Measurements from ENCODE around the gene LTBP1. TPM values are rescaled to one million over a fixed set of nuclear protein-coding genes. Genes with fewer than 3 reads are reported as not detected.

LTBP1 gene
- total RNA-seq, 4 donors from 2014 or later = 8.7 to 18.7 (median 13.0) TPM

DNA sequence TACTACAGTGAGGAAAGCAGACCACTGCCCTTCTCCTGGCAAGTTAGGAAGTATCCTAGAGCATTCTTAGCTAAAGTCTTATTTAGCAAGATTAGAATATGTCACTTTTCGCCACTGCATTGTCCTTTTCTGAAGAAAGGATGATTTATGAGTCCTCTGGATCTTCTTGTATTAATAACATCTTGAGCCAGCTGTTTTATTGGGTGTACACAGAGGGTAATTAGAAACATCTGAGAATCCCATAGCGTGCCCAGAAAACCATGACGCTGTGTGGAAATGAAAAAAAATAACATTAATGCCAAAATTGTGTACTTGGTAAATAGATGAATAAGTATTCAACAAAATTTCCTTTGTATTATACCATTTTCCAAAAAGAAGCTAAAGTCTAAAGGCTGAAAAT, 198.7 kb downstream of the LTBP1 start:
- Histone ChIP-seq H3K36me3 (no peaks in the 10 kb centered on the region), H3K9me3 (no peaks in the 10 kb centered on the region), H3K4me3 (no peak overlapping the region), H3K27ac (peak overlapping the region; percentile 6), H3K4me1 (peaks cover 8% of the 10 kb centered on the region), H3K27me3 (no peaks in the 10 kb centered on the region)
- TF ChIP-seq POLR2A (IDR thresholded peaks at IDR 0.05) = no peak
- TF ChIP-seq POLR2AphosphoS5 (IDR thresholded peaks at IDR 0.05) = peak; percentile 10 to 67 (median 60)
- DNase-seq (ENCODE audit: low spot score in 2 of 2) = no peak
- WGBS = 46% methylated on average over 3 of the region's 3 CpGs

DNA sequence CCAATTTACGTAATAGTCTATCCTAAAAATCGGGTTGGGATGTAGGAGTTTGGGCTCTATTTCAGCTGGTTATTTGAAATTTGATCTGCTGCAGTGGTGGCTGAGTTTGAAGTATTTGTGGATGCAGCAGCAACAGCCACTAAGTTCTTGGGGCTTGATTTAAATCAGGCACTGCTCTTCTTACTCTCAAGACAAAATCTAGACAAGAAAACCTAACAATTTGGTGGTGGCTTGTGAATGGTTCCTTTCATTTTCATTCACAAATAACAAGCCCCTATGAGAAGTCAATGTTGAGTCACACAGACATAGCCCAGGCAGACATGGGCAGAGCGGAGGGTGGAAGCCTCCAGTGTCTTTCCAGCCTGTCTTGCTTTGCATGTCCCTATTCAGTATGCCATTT, 199.3 kb downstream of the LTBP1 start:
- DNase-seq (ENCODE audit: low spot score in 2 of 2) = no peak
- Histone ChIP-seq H3K9me3 (no peaks in the 10 kb centered on the region), H3K27me3 (no peaks in the 10 kb centered on the region), H3K36me3 (no peaks in the 10 kb centered on the region), H3K4me3 (no peak overlapping the region), H3K4me1 (peaks cover 8% of the 10 kb centered on the region), H3K27ac (peak overlapping the region; percentile 8)
- TF ChIP-seq POLR2AphosphoS5 (IDR thresholded peaks at IDR 0.05) (no peak), POLR2A (IDR thresholded peaks at IDR 0.05) (no peak), EP300 (IDR thresholded peaks at IDR 0.05) (no peak), CTCF (IDR thresholded peaks at IDR 0.05) (no peak)
- WGBS = 75% methylated on average over 3 of the region's 3 CpGs

DNA sequence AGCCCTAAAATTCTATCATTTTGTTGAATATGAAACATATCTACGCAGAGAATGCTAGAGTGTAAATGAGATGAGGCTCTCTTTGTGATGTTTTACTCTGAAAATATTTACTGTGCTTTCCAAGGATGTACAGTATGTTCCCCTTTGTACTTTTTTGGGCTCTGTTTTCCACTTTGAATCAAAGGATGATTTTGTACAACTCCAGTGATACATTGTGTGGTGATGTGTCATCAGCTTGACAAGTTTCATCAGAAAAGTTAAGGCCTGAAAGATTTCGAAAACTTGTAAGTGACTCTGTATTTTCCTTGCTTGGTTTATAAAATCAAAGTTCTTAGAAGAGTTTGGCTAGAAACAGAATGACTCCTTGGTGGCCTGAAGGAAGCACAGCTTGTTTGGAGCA, 206.3 kb downstream of the LTBP1 start:
- Histone ChIP-seq H3K27me3 (no peaks in the 10 kb centered on the region), H3K36me3 (no peaks in the 10 kb centered on the region), H3K27ac (no peak overlapping the region), H3K4me1 (no peaks in the 10 kb centered on the region), H3K9me3 (no peaks in the 10 kb centered on the region), H3K4me3 (no peak overlapping the region)
- DNase-seq (ENCODE audit: low spot score in 2 of 2) = no peak
- WGBS = 75% methylated on average over 2 of the region's 2 CpGs
- TF ChIP-seq CTCF (IDR thresholded peaks at IDR 0.05) (no peak), POLR2A (IDR thresholded peaks at IDR 0.05) (no peak), EP300 (IDR thresholded peaks at IDR 0.05) (peak; percentile 73)

DNA sequence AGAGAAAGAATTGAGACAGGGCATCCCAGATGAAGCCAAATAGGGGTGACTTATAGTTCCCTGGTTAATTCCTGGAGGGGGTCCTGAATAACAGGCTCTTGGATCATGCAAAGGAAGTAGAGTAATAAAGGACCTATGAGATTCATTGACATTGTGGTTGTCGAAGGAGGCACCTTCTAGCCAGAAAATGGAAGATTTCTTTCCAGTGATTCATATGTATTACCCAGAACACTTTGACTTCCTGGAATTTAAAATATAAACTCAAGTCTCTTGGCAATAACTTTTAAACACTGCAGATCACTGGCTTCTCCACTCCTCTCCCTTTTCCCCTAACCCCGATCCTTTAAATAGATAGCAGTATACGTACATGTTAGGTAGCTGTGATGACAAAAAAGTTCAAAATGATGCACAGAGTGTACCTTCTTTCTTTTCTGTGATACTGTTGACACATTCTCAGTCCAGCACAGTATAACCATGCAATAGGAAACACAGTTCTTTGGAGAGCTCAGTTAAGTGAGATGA, 211.8 kb downstream of the LTBP1 start:
- Histone ChIP-seq H3K4me3 (no peak overlapping the region), H3K9me3 (no peaks in the 10 kb centered on the region), H3K4me1 (no peaks in the 10 kb centered on the region), H3K27me3 (no peaks in the 10 kb centered on the region), H3K36me3 (no peaks in the 10 kb centered on the region), H3K27ac (no peak overlapping the region)
- TF ChIP-seq EP300 (IDR thresholded peaks at IDR 0.05) (peak; percentile 93), POLR2A (IDR thresholded peaks at IDR 0.05) (no peak)
- DNase-seq (ENCODE audit: low spot score in 2 of 2) = no peak
- WGBS = 94% methylated on average over 3 of the region's 3 CpGs

- Histone ChIP-seq H3K36me3 (no peaks in the 10 kb centered on the region), H3K27me3 (no peaks in the 10 kb centered on the region), H3K9me3 (no peaks in the 10 kb centered on the region), H3K4me1 (no peaks in the 10 kb centered on the region), H3K4me3 (no peak overlapping the region), H3K27ac (no peak overlapping the region)
- 71% methylated on average over 5 of the region's 5 CpGs for WGBS
- TF ChIP-seq EP300 (IDR thresholded peaks at IDR 0.05) (no peak), CTCF (IDR thresholded peaks at IDR 0.05) (no peak), POLR2AphosphoS5 (IDR thresholded peaks at IDR 0.05) (no peak), POLR2A (IDR thresholded peaks at IDR 0.05) (no peak)
- DNase-seq (ENCODE audit: low spot score in 2 of 2) = no peak
Observed at GRCh38 chr2:33160191-33160590, 213.4 kb downstream of the LTBP1 start.

GRCh38 chr2:33166287-33166881, 219.6 kb downstream of the LTBP1 start:
- no peak overlapping the region for H3K4me3 ChIP-seq
- no peaks in the 10 kb centered on the region for H3K27me3 ChIP-seq
- WGBS = 56% methylated on average over 5 of the region's 5 CpGs
- H3K27ac ChIP-seq = no peak overlapping the region
- peaks cover 7% of the 10 kb centered on the region for H3K4me1 ChIP-seq
- no peak for TF ChIP-seq POLR2AphosphoS5 (IDR thresholded peaks at IDR 0.05)
- TF ChIP-seq EP300 (IDR thresholded peaks at IDR 0.05) = no peak
- no peaks in the 10 kb centered on the region for H3K9me3 ChIP-seq
- H3K36me3 ChIP-seq = no peaks in the 10 kb centered on the region
- DNase-seq (ENCODE audit: low spot score in 2 of 2) = no peak

Measured in suprapubic skin (tissue), 4 donors.